Activated CD8-positive, alpha-beta memory T cell treated with anti-CD3 and anti-CD28 coated beads, Interleukin-2, amount 50 U/mL, for 24 hours (primary cell): ENCODE data around the gene EXT2.

Experiments used
- DNase-seq: peaks from one replicate; pipeline ENCODE4 v3.0.0-alpha.2; 2020; ENCODE audit errors: extremely low read depth

EXT2 gene

DNA sequence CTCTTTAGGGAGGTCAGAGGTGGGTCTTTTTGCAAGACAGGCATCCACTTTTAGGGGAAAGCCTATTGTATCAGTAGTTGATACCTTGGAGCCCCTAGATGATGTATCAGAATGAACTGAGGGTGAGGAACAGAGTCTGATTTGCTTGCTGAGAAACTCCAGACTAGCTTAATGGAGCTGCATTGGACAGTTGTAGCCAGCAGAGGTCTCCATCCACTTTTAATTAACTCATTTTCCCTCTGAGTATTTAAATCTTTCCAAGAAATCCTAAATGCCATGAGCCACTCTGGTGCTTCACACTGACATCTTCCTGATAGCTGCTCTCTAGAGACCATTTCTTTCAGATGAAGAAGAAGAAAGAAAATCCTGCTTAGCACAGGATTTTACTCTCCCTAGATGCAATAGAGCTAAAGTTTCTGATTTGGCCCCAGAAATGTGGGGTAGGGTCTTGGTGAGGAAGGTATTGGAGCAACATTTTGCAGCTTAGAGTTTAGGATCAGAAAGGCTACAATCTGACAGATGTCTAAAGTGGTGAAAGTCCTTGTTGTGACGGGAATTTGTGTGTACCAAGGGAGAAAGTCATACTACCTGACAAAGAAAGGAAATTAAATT, 38.0 kb downstream of the EXT2 start:
- DNase-seq = no peak

DNA sequence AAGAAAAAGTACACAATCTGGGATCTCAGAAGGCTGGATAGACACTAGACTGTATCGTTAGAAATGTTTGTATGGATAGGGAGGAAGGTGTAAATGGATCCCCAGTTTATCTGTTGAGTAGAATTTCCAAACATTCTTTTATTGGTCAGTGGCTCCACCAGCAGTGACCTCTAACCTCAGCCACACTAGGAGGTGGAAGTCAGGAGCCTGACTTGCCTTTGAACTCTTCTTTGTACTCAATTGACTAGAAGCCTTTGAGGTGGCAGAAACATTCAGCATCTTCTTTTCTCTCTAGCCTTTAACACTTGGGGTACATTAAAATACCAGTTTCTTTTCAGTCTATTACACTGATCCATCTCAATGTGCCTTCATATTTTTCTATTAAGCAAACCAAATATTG, 39.1 kb downstream of the EXT2 start:
- no peak for DNase-seq

DNA sequence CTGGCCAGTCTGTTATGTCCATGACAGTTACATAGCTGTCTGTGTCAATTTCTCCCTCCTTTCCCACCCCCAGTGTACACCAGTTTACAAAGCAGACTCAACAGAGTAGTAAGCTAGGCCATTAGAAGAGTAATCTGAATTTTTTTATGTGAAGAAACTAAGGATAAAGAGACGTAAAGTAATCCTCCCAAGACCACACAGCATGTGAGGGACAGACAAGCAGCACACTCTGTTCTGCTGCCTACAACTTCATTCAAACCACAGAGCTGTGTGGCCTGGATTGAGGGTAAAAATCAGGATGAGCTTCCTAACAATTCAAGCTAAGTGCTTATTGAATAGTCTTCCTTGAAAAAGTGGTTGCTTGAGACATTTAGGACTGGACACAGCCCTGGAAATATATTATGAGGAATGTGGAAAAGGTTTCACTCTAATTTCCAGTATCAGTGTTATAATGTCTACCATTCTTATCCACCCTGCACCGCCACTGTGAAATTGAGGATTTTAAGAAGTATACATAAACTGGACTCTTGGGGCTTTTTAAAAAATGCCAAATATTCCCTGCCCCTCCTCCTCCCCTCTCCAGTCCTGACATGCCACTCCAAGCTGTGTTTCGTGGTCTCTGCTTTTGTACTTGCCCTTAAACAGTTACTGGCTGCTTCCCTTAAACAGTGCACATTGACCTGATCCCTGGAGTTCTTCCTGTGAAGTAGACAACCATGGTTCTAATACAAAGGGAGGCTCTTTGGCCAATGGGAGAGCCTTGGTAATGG, 40.9 kb downstream of the EXT2 start:
- no peak for DNase-seq

DNA sequence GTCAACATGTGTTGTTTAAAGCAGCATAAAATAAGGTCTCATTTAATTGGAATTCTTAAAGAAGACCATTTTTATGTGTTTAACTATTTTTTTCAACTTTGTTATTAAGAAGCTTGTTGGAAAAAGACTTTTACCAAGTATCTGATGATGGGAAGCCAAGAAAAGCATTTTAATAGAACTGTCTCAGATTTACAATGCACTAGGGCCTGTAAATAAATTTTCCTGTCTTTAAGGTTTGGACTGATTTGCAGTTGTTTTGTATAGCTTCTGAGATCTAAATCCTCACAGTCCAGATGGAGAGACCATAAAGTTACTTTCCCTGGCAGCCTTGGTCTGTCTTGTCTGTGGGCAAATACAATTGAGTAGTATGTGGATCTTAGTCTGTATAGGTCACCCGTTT, 41.6 kb downstream of the EXT2 start:
- no peak for DNase-seq

DNA sequence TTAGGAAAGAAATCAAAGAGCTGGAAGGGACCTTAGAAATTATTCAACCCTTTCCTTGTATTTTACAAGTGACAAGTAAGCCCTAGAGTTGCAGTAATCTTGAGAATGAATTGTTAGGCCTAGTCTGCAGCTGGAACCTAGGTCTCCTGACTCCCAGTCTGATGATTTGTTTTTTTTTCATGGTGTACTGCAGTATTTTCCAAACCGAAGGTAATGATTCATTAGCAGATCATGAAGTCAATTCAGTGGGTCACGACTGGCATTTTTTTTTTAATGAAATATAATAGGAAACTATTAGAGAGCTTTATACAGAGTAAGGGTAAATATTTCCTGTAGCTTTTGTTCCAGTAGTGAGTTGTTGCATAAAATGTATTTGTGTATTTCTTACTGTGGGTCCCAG, 42.8 kb downstream of the EXT2 start:
- no peak for DNase-seq

DNA sequence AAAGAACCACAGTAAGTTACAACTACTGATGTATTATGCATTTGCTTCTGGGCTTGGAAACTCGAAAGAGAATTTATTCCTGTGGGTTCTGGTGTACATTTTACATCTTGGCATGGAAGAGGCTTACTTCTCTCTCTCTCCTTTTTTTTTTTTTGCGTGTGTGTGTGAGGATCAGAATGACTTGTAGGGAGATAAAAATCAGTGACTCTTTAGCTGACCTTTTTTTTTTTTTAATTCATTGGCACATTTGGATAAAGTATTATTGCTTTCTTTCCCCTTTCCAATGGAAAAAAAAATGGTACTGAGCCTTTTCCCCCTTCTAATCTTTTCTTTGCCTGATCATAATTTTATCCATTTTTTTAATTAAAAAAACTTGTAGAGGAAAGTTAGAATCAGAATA, 43.5 kb downstream of the EXT2 start:
- DNase-seq = no peak

DNA sequence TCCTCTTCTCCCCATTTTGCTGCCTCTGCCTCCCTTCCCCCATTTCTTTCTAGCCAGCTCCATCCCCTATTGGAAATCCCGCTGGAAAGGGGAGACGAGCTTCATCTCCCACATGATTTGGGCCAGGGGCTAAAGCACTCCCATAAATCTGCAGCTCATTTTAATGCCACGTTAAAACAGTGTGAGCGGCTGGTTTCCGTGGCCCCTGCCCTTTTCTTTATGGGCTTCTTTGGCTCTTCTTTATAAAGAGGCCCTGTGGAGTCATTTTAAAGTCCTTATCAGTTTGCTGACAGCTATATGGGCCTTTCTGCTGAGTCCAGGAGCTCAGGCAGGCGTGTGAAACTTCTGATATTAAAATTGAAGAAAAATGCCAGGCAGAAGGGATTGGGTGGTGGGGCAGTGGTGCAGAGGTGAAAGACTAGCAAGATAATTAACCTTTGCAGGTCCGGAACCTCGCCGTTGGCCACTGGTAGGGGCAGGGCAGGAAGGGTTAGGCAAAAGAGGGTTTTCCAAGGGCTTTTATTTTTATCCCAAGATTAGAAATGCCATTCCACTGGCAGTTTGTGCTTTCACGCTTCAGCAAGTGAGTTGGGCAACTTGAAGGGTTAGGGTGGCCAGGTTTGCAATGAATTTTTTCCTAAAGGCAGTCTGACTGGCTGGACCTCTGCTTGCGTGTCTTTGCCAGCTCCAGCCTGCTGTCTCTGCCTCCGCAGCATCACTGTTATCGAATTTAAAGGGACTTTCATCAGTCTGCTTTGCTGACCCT, 44.3 kb downstream of the EXT2 start:
- no peak for DNase-seq

DNA sequence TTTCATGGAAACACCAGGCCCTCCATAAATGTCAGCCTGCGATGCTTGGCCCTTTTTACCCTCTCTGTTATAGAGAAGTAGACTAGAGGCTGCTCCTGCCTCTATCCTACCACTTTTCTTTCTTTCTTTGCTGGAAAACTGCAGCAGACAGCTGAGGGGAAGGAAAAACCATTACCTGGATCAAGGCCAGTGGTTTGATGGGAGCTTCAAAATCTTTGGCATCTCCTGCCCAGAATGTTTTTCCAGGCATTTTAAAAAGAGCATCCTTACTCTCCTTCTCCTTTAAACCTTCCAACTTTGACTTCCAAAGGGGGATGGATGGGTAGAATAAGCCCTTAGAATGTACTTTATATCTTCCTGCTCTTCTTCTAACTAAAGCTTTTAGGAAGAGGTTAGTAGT, 44.9 kb downstream of the EXT2 start:
- no peak for DNase-seq

DNA sequence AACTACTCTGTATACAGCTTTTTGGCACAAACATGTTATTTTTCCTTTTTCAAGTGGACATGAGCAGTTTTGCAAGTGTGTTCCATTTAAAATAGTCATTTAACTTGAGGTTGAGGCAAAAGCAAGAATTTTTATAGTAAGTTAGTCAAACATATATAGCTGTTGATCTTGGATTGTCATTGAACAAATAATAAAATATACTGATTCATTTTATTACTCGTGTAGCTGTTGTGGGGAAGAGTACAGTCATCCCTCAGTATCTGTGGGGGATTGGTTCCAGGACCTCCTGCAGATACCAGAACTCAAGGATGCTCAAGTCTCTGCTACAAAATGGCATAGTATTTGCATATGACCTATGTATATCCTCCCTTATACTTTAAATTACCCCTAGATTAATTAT, 45.3 kb downstream of the EXT2 start:
- DNase-seq = no peak

DNA sequence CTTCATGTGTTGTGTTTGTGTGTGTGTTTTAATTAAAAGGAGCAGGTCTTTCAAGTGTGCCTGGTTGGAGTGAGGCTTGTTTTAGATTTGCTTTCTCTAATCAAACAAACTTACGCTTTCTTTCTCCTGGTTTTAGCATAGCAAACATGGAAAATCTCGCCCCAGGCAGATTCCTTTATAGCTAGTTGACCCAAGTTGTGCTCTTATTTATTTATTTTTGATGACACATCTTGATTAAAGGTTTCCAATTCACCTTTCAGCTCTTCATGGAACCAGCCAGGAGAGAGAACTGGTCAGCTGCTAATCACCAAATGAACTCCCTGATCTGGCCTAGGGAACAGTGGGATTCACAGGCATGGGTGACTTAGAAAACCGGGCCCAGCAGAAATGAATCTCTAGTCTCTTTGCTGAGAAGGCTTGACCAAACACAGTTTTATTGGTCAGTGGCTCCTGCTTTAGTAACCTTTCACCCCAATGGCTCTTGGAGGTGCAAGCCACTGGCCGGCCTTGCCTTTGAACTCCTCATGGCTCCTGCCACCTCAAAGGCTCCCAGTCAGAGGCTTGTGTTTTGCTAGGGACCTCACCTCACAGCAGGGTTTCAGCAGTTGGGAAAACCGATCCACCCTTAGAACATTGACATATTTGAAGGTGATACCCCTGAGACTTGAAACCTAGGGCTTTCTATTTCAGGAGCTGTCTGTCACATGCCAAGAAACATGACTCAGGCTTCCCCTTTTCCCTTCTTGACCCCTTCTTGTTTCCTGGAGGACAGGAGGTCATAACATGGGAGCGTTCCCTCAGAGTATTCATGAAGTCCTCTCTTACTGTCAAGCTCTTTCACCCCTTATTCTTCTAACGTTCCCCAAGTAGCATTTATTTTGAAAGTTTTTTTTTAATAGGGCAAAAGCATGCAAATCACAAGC, 48.8 kb downstream of the EXT2 start:
- DNase-seq = no peak

DNA sequence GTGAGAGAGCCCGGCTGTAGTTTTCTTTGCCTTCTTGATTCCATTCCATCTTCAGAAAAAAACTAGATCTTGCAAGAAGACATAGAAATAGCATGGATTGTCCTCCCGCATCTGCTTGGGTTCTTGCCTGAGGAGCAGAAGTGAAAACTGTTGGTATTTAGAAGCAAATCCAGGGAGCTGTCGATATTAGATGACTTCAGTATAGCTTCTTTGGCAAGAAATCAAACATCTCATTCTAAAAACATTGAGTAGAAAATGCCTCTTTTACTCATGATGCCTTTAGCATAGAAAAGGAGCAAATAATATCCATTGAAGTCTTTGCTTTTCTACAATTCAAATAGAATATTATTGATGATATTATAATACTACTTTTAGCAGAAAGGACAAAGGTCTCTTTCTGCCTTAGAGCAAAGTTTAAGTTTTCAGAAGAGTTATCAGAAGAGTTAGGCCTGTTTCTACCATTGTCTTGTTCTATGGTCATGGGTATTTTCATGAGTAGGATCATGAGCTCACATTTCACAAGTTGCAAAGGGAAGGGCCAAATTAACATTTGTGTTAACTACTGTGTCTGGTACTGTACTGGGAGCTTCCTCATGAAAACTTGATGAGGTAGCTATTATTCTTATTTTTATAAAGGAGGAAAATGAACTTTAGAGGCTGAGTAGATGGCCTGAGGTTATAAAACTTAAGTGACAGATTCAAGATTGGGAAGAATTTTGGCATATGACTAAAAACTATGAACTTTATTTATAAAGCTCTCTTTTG, 49.7 kb downstream of the EXT2 start:
- no peak for DNase-seq

DNA sequence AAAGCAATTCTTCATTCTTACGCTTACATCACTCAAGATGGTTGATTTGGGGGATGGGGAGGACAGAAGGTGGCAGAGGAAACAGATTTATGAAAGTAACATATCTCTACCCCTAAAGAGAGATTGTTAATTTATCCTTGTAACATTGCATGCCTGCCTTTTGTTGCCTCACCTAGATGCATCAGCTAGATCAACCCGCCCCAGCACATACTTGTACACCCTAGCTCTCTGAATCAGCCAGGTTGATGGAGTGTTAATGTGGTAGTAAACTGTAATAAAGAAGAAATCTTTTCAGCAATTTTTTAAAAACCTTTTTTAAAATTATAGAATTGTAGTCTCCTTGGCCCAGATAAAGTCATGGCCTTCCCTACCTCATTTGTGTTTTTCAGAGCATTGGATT, 51.5 kb downstream of the EXT2 start:
- no peak for DNase-seq

DNA sequence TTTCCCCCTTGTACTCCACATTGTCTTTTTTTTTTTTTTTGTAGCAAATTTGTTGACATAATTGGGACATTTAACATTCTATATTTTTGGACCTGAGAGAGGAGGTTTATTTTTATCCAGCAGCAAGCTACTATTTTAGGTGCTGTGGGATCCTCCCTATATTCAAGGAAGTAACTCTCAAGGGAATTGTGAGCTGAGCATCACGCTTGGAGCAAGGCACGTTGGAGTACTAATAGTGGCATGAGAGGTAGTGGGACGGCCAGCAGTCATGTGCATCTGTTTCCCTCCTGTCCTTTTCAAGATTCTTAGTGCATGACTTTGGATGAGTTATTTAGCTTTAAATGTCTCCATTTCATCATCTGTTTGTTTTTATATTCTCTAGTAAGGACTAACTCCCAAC, 52.3 kb downstream of the EXT2 start:
- DNase-seq = no peak

DNA sequence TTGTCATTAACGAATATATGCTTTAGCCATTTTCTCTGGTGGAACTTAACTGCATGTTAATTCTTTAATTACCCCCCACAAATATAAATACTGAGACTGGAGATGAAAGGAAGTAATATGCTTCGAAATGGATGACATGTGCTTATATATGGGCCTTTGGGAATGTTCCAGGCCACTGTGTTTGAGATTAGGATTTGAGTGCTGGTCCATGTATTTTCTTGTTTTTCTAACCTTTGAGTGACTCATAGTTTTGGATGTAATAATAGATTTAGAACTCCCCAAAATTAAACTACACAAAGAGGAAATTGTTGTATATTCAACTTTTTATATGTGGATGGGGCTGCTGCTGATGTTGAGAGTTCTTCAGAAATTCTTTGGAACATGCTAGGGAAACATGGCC, 54.2 kb downstream of the EXT2 start:
- DNase-seq = no peak

DNA sequence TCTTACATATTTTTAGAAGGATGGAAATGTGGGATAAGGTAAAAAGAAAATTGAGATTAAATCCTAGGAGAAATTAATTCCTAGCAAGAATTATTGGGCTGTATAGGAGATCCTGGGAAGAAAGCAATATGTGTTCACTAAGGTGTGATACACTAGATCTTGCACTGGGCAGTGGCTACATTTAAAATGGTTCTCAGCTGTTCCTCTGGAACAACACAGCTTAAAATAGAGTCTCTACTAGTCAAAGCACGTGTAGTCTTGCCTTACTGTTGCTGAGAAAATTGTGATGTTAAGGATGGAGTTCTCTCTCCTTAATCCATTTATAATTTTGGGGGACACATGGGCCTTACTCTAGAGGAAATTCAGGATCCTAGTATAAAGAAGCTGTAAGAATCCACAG, 54.9 kb downstream of the EXT2 start:
- DNase-seq = no peak

DNA sequence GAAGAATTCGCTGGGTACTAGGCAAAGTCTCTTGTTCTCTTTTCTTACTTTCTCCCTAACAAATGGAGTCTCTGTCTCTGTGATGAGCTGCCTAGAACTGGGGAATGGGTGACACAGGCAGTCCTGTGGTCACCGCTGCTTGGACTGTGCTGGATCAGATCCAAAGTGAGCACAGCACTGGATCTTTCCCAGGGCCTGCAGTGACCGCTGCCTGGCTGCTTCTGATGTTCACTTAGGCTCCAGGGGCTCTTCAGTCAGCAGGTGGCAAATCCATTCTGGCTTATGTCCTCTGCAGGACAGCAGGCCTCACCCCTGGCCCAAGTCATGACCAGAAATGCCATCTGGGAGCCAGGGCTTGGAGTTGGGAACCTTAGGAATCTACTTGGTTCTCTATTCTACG, 61.5 kb downstream of the EXT2 start:
- DNase-seq = no peak

DNA sequence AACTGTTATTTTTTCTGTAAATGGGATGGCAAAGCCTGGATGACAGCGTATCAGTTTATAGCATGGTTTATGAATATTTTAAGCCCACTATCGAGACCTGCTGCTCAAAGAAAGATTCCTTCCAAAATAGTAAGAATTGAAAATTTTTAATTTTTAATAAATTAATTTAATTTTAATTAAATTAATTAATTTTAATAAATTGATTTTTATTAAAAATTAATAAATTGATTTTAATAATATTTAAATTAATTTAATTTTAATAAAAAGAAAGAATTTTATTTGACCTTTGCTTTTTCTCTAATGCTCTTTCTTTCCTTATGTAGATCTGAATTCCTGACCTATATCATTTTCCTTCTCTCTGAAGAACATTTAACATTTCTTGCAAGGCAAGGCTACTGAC, 62.9 kb downstream of the EXT2 start:
- DNase-seq = no peak

DNA sequence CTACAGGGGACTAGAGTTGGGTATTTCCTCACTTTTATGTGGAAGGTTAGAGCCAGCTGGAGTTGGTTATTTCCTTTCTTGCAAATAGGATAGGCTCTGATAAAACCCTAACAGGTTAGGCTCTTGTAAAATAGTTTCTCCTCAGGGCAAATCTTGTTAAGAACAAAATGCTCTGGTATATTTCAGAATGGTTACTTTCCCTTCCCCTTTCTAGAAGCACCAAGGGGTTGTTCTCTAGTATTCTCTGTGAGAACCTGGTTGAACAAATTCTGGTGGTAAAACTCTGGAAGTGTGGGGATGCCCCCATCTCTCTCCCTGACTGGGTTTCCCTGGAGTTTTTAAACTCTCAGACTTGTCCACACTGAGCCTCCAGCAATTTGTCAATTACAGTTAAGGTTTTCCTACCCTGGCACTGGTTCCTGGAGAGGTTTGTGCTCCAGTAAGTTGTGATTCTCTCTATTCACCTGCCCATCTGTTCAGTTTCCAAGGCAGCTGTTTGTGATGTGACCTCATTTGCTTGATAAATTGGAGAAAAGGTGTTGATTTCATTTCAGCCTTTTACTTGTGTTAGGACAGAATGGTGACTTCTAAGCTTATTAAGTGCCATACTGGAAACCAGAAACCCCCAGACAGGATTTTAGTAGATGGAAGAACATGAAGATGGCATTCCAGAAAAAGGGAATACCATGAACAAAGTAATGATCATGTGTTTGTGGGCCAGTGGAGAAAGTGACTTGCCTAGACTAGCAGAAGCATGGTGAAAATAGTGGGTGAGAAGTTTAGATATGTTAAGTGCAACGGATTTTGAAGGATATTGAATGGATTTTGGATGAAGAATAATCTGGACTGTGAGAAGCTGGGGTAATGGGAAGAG, 64.6 kb downstream of the EXT2 start:
- DNase-seq = no peak

DNA sequence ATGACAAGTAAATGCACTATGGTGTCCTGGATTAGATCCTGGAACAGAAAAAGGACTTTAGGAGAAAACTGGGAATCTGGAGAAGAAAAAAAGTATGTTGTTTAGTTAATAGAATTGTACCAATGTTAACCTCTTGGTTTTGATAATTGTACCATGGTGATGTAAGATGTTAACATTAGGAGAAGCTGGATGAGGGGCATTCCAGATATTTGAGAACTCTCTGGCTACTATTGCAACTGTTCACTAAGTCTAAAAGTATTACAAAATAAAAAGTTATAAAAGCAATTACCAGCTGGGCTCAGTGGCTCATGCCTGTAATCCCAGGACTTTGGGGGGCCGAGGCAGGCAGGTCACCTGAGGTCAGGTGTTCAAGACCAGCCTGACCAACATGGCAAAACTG, 66.5 kb downstream of the EXT2 start:
- no peak for DNase-seq

DNA sequence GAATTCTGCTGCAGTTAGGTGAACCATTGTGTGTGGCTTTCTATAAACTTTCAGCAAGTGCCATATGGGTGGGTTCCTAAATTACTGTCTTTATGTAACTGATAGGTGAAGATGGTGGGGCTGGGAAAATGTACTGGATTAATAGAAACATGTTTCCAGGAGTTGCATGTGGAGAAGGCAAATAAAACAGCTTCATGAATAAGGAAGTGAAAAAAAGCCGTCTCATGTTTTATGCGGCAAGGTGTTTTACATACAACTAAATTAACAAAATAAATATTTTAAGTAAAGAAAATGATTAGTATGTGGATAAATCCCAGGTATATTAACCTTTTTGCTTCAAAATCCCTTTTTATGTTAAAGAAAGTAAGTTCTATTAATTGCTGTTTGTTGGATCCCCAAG, 67.2 kb downstream of the EXT2 start:
- DNase-seq = no peak
